ENCODE results near the gene BAHCC1. TPM values are rescaled to one million over a fixed set of nuclear protein-coding genes. Genes with fewer than 3 reads are reported as not detected.
"Not testable (repeated sequence)": the region's sequence is repeated elsewhere in the genome, so short reads cannot be mapped to it uniquely, and the experiment has no call there.

Gene BAHCC1
- total and polyA plus RNA-seq, 2 donors (not counting 3 experiments of a cell fraction or from before 2014, with no cell fraction given), result 4.7 to 11.6 TPM

GRCh38 chr17:81351329-81352052 lies 43.8 kb upstream of the BAHCC1 start:
- H3K27me3 ChIP-seq (ENCODE audit: control insufficient read depth in 2 of 2, insufficient read depth in 2 of 2, low read length in 2 of 2); intact Hi-C loops (cut with micrococcal nuclease); H3K27ac ChIP-seq (ENCODE audit: insufficient read depth, low read depth, low read length); H3K9ac ChIP-seq (replicated peaks; ENCODE audit: extremely low read depth, insufficient read depth, low read length); POLR2A ChIA-PET; H3K9me3 ChIP-seq (replicated peaks; ENCODE audit: control insufficient read depth, insufficient read depth, low read length); H4K20me1 ChIP-seq (replicated peaks; ENCODE audit: control insufficient read depth, extremely low read depth, insufficient read depth, low read length); dilution Hi-C loops (cut with MboI; ENCODE audit: extremely low pct_ligation_motif_present, low sequenced_read_pairs); FAIRE-seq; H3K9me1 ChIP-seq (replicated peaks; ENCODE audit: control insufficient read depth, extremely low read depth, insufficient read depth, low read length); H2AFZ ChIP-seq (ENCODE audit: low read depth, low read length); H3K4me1 ChIP-seq (ENCODE audit: control insufficient read depth, extremely low read depth, insufficient read depth, low read length); DNase-seq (ENCODE audit: low read depth, low spot score); BruUV-seq (replicated peaks); H3K4me3 ChIP-seq (replicated peaks in 1 of 3; ENCODE audit: insufficient read depth in 1 of 3, low read depth in 1 of 3, low read length in 3 of 3); H3K79me2 ChIP-seq (ENCODE audit: control insufficient read depth, insufficient read depth, low read length); H3K4me2 ChIP-seq (ENCODE audit: insufficient read depth, low read length); H3K36me3 ChIP-seq (ENCODE audit: control insufficient read depth in 2 of 2, extremely low read depth in 1 of 2, insufficient read depth in 2 of 2, low read length in 2 of 2): not testable (repeated sequence)
- CTCF ChIA-PET, result interaction anchor here (1.3 to 1.5 kb wide), 2 partner anchors 14 to 22 kb away, joined by 4 to 6 read pairs; no protein-coding TSS in a partner anchor

- POLR2A ChIA-PET, CTCF ChIA-PET: not testable (repeated sequence)
These were observed 43.2 kb upstream of the BAHCC1 start for GRCh38 chr17:81352056-81352455.

More at GRCh38 chr17:81352056-81352455, 43.2 kb upstream of the BAHCC1 start:
- H3K9me3 ChIP-seq (replicated peaks; ENCODE audit: control insufficient read depth, insufficient read depth, low read length); H3K27ac ChIP-seq (ENCODE audit: insufficient read depth, low read depth, low read length); H3K4me3 ChIP-seq (replicated peaks in 1 of 3; ENCODE audit: insufficient read depth in 1 of 3, low read depth in 1 of 3, low read length in 3 of 3); H3K27me3 ChIP-seq (ENCODE audit: control insufficient read depth in 2 of 2, insufficient read depth in 2 of 2, low read length in 2 of 2); dilution Hi-C loops (cut with MboI; ENCODE audit: extremely low pct_ligation_motif_present, low sequenced_read_pairs); H3K9me1 ChIP-seq (replicated peaks; ENCODE audit: control insufficient read depth, extremely low read depth, insufficient read depth, low read length); DNase-seq (ENCODE audit: low read depth, low spot score); H3K9ac ChIP-seq (replicated peaks; ENCODE audit: extremely low read depth, insufficient read depth, low read length); H3K36me3 ChIP-seq (ENCODE audit: control insufficient read depth in 2 of 2, extremely low read depth in 1 of 2, insufficient read depth in 2 of 2, low read length in 2 of 2); H3K4me2 ChIP-seq (ENCODE audit: insufficient read depth, low read length); H3K4me1 ChIP-seq (ENCODE audit: control insufficient read depth, extremely low read depth, insufficient read depth, low read length); H3K79me2 ChIP-seq (ENCODE audit: control insufficient read depth, insufficient read depth, low read length); BruUV-seq (replicated peaks); FAIRE-seq; H2AFZ ChIP-seq (ENCODE audit: low read depth, low read length); H4K20me1 ChIP-seq (replicated peaks; ENCODE audit: control insufficient read depth, extremely low read depth, insufficient read depth, low read length); intact Hi-C loops (cut with micrococcal nuclease): not testable (repeated sequence)

All from endothelial cell of umbilical vein (primary cell).